Measurements from ENCODE around the gene CUX1.

The CUX1 gene

DNA sequence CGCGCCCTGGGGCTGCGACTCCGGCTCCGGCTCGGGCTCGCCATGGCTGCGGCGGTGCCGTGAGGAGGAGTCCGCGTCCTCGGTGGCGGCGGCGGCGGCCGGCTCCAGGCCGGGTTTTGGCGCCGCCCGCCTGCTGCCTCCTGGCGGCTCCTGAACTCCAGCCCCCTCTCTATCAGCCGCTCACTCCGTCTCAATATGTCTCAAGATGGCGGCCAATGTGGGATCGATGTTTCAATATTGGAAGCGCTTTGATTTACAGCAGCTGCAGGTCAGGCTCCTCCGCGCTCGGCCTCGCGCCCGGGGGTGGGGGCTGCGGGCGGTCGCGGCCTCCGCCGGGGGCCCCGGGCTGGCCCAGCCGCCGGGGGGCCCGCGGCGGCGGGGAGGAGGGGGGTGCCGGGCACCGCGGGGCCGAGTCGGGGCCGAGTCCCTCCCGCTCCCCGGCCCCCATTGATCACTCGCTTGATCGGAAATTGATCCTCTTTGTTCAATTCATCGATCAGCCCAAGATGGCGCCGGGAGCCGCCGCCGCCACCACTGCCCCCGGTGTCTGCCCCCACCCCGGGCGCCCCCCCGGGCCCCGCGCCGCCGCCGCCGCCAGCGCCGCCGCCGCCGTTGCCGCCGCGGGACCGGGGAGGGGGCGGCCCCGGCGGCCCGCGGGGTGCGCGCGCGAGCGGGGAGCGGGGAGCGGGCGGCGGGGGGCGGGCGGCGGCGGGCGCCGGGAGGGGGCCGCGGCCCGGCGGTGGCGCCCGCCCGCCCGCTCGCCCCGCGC, 1.4 kb upstream of the CUX1 start:
- TF ChIP-seq, protein P1, sequence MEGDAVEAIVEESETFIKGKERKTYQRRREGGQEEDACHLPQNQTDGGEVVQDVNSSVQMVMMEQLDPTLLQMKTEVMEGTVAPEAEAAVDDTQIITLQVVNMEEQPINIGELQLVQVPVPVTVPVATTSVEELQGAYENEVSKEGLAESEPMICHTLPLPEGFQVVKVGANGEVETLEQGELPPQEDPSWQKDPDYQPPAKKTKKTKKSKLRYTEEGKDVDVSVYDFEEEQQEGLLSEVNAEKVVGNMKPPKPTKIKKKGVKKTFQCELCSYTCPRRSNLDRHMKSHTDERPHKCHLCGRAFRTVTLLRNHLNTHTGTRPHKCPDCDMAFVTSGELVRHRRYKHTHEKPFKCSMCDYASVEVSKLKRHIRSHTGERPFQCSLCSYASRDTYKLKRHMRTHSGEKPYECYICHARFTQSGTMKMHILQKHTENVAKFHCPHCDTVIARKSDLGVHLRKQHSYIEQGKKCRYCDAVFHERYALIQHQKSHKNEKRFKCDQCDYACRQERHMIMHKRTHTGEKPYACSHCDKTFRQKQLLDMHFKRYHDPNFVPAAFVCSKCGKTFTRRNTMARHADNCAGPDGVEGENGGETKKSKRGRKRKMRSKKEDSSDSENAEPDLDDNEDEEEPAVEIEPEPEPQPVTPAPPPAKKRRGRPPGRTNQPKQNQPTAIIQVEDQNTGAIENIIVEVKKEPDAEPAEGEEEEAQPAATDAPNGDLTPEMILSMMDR (IDR thresholded peaks at IDR 0.05; ENCODE audit: poor library complexity, severe bottlenecking), result peak; percentile 55
- Histone ChIP-seq H3K4me1 (ENCODE audit: insufficient read depth, poor library complexity, severe bottlenecking) (peaks cover 25% of the 10 kb centered on the region), H3K27me3 (ENCODE audit: insufficient read depth, poor library complexity, severe bottlenecking) (no peaks in the 10 kb centered on the region), H3K27ac (ENCODE audit: poor library complexity, severe bottlenecking) (peak overlapping the region; percentile 82), H3K9me3 (ENCODE audit: severe bottlenecking) (no peaks in the 10 kb centered on the region), H3K4me3 (ENCODE audit: severe bottlenecking) (peak overlapping the region; percentile 65), H3K36me3 (ENCODE audit: low read depth) (0 out of 2 replicates have a peak, but pooled peaks cover 4% of the 10 kb centered on the region)
- ATAC-seq (ENCODE audit: low read depth), result peak; percentile 33
- DNase-seq (ENCODE audit: low spot score), result no peak

DNA sequence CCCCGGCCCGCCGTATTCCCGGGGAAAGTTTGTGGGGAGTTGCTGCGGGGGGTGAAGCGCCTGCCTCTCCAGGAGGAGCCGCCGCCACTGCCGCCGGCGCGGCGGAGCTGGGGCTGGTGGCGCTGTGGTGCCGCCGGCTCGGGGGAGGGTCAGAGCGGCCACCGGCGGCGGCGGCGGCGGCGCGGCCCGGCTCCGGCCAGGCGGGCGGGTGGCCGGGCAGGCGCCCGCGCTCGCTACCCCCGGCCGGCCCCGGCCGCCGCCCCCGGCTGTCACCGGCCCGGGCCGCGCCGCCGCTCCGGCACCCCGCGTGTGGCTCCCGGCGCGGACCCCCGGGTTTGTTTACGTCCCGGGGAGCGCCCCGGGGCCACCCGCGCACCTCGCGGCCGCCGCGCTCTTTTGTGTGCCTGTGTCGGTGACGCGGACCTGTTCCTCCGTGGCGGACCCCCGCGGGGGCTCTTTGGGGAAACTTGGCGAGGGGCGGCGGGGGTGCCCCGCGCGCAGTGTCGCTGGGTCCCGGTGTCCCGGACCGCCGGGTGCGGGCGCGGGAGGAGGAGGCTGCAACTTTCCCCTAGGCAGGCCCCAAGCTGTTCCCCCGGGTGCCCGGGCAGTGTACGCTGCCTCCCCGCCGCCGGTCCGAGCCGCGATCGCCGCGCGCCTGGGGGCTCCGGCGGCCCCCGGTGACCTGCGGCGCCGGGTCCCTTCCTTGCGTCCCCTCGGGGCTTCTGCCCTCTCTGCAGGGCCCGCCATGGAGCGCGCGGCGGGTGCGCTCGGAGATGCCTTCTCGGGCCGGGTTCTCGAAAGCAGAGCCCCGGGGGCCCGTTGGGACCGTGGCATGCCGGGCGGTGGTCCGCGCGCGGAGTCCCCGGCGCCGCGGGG, 593 bp upstream of the CUX1 start:
- TF ChIP-seq, protein P1 (IDR thresholded peaks at IDR 0.05; ENCODE audit: poor library complexity, severe bottlenecking), result no peak
- H3K9me3 ChIP-seq (ENCODE audit: severe bottlenecking), result no peaks in the 10 kb centered on the region
- H3K4me1 ChIP-seq (ENCODE audit: insufficient read depth, poor library complexity, severe bottlenecking), result peaks cover 25% of the 10 kb centered on the region
- H3K27me3 ChIP-seq (ENCODE audit: insufficient read depth, poor library complexity, severe bottlenecking), result no peaks in the 10 kb centered on the region
- H3K36me3 ChIP-seq (ENCODE audit: low read depth), result 0 out of 2 replicates have a peak, but pooled peaks cover 4% of the 10 kb centered on the region
- DNase-seq (ENCODE audit: low spot score), result no peak
- peak overlapping the region; percentile 65 for H3K4me3 ChIP-seq (ENCODE audit: severe bottlenecking)
- ATAC-seq (ENCODE audit: low read depth), result no peak
- peak overlapping the region; percentile 75 for H3K27ac ChIP-seq (ENCODE audit: poor library complexity, severe bottlenecking)

DNA sequence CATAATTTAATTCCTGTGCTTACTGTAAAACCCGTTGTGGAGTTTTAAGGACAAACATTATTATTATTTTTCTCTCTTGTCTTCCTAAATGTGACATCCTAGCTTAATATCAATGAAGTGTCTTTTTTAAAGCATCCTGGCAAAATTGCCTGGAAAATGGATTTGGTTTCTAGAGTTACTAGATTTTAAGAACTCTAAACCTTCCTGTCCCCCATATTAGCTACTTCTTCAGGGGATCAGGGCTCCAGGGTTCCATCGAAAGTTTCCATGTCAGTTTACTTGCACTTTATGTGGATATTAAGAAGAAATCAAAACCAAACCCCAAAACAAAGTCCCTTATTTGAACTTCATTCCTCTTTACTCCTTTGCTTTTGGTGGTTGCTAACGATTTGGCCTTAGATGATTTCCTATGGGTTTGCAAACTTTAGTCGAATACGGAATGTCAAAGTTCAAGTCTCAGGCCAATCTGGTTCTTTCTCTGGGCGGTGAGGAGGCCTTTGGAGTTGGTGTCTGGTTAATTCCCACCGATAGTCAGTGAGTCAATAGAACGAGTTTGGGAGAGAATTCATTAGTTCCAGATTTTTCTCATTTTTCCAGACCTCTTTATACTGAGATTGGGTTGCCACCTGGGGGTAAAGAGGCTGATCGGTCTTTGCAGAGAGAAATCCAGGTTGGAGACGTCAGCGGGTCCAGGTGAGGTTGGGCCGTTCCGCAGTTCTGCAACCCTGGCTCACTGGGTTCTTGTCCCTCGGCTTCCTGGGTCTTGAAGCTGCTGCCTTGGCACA, 1.1 kb downstream of the CUX1 start:
- no peaks in the 10 kb centered on the region for H3K9me3 ChIP-seq (ENCODE audit: severe bottlenecking)
- DNase-seq (ENCODE audit: low spot score) (no peak), ATAC-seq (ENCODE audit: low read depth) (no peak)
- peaks cover 25% of the 10 kb centered on the region for H3K4me1 ChIP-seq (ENCODE audit: insufficient read depth, poor library complexity, severe bottlenecking)
- peak overlapping the region; percentile 65 for H3K4me3 ChIP-seq (ENCODE audit: severe bottlenecking)
- H3K27me3 ChIP-seq (ENCODE audit: insufficient read depth, poor library complexity, severe bottlenecking), result no peaks in the 10 kb centered on the region
- TF ChIP-seq, protein P1 (IDR thresholded peaks at IDR 0.05; ENCODE audit: poor library complexity, severe bottlenecking), result no peak
- 0 out of 2 replicates have a peak, but pooled peaks cover 4% of the 10 kb centered on the region for H3K36me3 ChIP-seq (ENCODE audit: low read depth)
- peak overlapping the region; percentile 75 for H3K27ac ChIP-seq (ENCODE audit: poor library complexity, severe bottlenecking)

DNA sequence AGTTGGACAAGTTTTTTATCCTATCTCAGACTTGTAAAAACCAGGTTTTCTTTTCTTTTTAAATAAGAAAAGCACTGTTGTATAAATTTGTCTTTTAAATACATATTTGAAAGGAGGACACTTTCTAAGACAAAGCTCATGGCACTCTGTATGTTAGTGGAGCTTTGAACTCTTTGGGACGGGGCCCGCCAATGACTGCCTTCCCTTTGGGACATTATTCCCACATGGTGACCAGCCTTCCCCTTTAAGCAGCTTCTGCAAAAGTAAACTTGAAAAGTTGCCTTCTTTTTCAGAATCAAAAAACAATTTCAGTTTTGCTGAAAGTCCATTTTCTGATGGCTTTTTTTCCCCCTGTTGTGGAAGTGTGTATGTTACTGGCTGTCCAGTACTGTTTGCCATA, 1.8 kb downstream of the CUX1 start:
- no peaks in the 10 kb centered on the region for H3K27me3 ChIP-seq (ENCODE audit: insufficient read depth, poor library complexity, severe bottlenecking)
- H3K27ac ChIP-seq (ENCODE audit: poor library complexity, severe bottlenecking), result peak overlapping the region; percentile 75
- H3K4me1 ChIP-seq (ENCODE audit: insufficient read depth, poor library complexity, severe bottlenecking), result peaks cover 25% of the 10 kb centered on the region
- TF ChIP-seq, protein P1 (IDR thresholded peaks at IDR 0.05; ENCODE audit: poor library complexity, severe bottlenecking), result no peak
- H3K36me3 ChIP-seq (ENCODE audit: low read depth), result 0 out of 2 replicates have a peak, but pooled peaks cover 4% of the 10 kb centered on the region
- no peaks in the 10 kb centered on the region for H3K9me3 ChIP-seq (ENCODE audit: severe bottlenecking)
- no peak for ATAC-seq (ENCODE audit: low read depth)
- H3K4me3 ChIP-seq (ENCODE audit: severe bottlenecking), result no peak overlapping the region
- no peak for DNase-seq (ENCODE audit: low spot score)

Measured in RWPE2 (cell line).